WTC11 (cell line): ENCODE results near the gene SNTN. TPM values are rescaled to one million over a fixed set of nuclear protein-coding genes. Genes with fewer than 3 reads are reported as not detected.

Experiments used
- ATAC-seq: fragments of 200-7000 bp; cut with Tn5 transposase; 2 replicates; pipeline ENCODE4 v1.10.0; 2021; ENCODE audit warnings: mild to moderate bottlenecking, moderate library complexity
- CTCF ChIA-PET: fragments of 300-600 bp; sonication (Branson Sonifier 250); formaldehyde crosslinking; loops from one replicate; lab custom pipeline; 2021; ENCODE audit warnings: antibody characterized with exemption; lab: Charles Lee
- POLR2A ChIA-PET: fragments of 350-600 bp; sonication (Branson Sonifier 250); formaldehyde crosslinking; loops from one replicate; lab custom pipeline; 2021; ENCODE audit warnings: antibody characterized with exemption; lab: Charles Lee
- DNase-seq: peaks from one replicate; pipeline ENCODE4 v3.0.0; 2021; ENCODE audit warnings: low spot score
- H3K27ac Mint-ChIP-seq: 2 replicates; pipeline ENCODE4 v1.8.0; 2021; ENCODE audit warnings: mixed read lengths
- H3K27me3 Mint-ChIP-seq: 2 replicates; pipeline ENCODE4 v1.8.0; 2021; ENCODE audit warnings: low read depth, mild to moderate bottlenecking, moderate library complexity, mixed read lengths
- H3K36me3 Mint-ChIP-seq: 2 replicates; pipeline ENCODE4 v1.8.0; 2021; ENCODE audit warnings: mixed read lengths
- H3K4me1 Mint-ChIP-seq: 2 replicates; pipeline ENCODE4 v1.8.0; 2022; ENCODE audit warnings: mixed read lengths
- H3K4me3 Mint-ChIP-seq: 2 replicates; pipeline ENCODE4 v1.8.0; 2021; ENCODE audit warnings: mild to moderate bottlenecking, moderate library complexity, mixed read lengths
- H3K9me3 Mint-ChIP-seq: 2 replicates; pipeline ENCODE4 v1.8.0; 2021; ENCODE audit warnings: mixed read lengths
- E2F1 ChIP-seq: sonication (generic); formaldehyde crosslinking; IDR thresholded peaks from 2 replicates; pipeline ENCODE4 v1.8.0; 2022; ENCODE audit warnings: mild to moderate bottlenecking, missing genetic modification reagents
- ELF4 ChIP-seq: sonication (generic); formaldehyde crosslinking; IDR thresholded peaks from 2 replicates; pipeline ENCODE4 v1.8.1; 2022; ENCODE audit warnings: low read depth, mild to moderate bottlenecking, moderate library complexity, missing genetic modification reagents
- FOXK1 ChIP-seq: sonication (generic); formaldehyde crosslinking; IDR thresholded peaks from 2 replicates; pipeline ENCODE4 v1.8.0; 2022; ENCODE audit warnings: mild to moderate bottlenecking, moderate library complexity, missing genetic modification reagents
- FOXP4 ChIP-seq: sonication (generic); formaldehyde crosslinking; IDR thresholded peaks from 2 replicates; pipeline ENCODE4 v1.8.0; 2022; ENCODE audit warnings: mild to moderate bottlenecking, missing genetic modification reagents
- IRF2 ChIP-seq: sonication (generic); formaldehyde crosslinking; IDR thresholded peaks from 2 replicates; pipeline ENCODE4 v1.8.0; 2022; ENCODE audit warnings: low read depth, missing genetic modification reagents, borderline replicate concordance
- NFATC4 ChIP-seq: fragments of 250-450 bp; sonication (Bioruptor Pico); IDR thresholded peaks from 2 replicates; pipeline ENCODE4 v1.9.0; 2021; ENCODE audit warnings: mild to moderate bottlenecking
- NR3C1 ChIP-seq: sonication (generic); formaldehyde crosslinking; conservative IDR thresholded peaks from 2 replicates; pipeline ENCODE4 v1.8.1; 2023; ENCODE audit warnings: low read depth, mild to moderate bottlenecking, missing genetic modification reagents
- PRRX2 ChIP-seq: fragments of 250-450 bp; sonication (Bioruptor Pico); IDR thresholded peaks from 2 replicates; pipeline ENCODE4 v1.8.0; 2021; ENCODE audit warnings: mild to moderate bottlenecking
- SMAD4 ChIP-seq: sonication (generic); formaldehyde crosslinking; IDR thresholded peaks from 2 replicates; pipeline ENCODE4 v1.8.0; 2022; ENCODE audit warnings: mild to moderate bottlenecking, missing genetic modification reagents
- TP53 ChIP-seq: sonication (generic); formaldehyde crosslinking; IDR thresholded peaks from 2 replicates; pipeline ENCODE4 v1.8.1; 2023; ENCODE audit warnings: mild to moderate bottlenecking, missing genetic modification reagents
- ZBTB43 ChIP-seq: sonication (generic); formaldehyde crosslinking; IDR thresholded peaks from 2 replicates; pipeline ENCODE4 v1.8.1; 2023; ENCODE audit warnings: mild to moderate bottlenecking, missing genetic modification reagents
- total RNA-seq: library from RNA; stranded (reverse); gene quantifications from 3 replicates; pipeline ENCODE4 v1.2.3, GENCODE V29; 2021
- TF ChIP-seq, protein P1 (sequence below): sonication (generic); formaldehyde crosslinking; IDR thresholded peaks from 2 replicates; pipeline ENCODE4 v1.8.0; 2022; ENCODE audit warnings: mild to moderate bottlenecking, missing genetic modification reagents
- TF ChIP-seq, protein P2 (sequence below): sonication (generic); formaldehyde crosslinking; IDR thresholded peaks from 2 replicates; pipeline ENCODE4 v1.8.1; 2023; ENCODE audit warnings: mild to moderate bottlenecking, missing genetic modification reagents, moderate library complexity
- TF ChIP-seq, protein P3 (sequence below): fragments of 200-600 bp; IDR thresholded peaks from 2 replicates; pipeline ENCODE4 v1.8.0; 2022; ENCODE audit warnings: antibody characterized with exemption
- TF ChIP-seq, protein P4 (sequence below): sonication (generic); formaldehyde crosslinking; IDR thresholded peaks from 2 replicates; pipeline ENCODE4 v1.8.1; 2023; ENCODE audit warnings: mild to moderate bottlenecking, missing genetic modification reagents
- TF ChIP-seq, protein P5 (sequence below): sonication (generic); formaldehyde crosslinking; IDR thresholded peaks from 2 replicates; pipeline ENCODE4 v1.8.0; 2023; ENCODE audit warnings: mild to moderate bottlenecking, missing genetic modification reagents

SNTN gene
- total RNA-seq, 1 experiment from 2014 or later = not detected

DNA sequence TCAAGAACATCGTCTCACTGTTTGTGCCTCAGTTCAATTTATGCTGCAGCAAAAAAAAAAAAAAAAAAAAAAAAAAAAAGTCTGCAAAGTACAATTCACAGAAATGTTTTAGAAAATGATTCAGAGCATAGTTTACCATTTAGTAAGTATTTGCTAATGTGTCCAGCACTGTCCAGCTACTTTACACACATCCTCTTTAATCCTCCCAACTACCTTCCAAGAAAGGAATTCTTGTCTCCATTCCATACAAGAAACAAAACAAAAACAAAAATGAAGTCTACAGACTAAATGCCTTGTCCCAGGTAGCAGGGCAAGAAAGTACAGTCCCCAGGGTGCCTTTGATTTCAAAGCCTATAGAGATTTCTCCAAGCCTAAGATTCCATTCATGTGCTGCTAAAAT lies 38.9 kb upstream of the SNTN start:
- Mint-ChIP-seq H3K4me1 (peaks cover 23% of the 10 kb centered on the region), H3K9me3 (no peaks in the 10 kb centered on the region)

GRCh38 chr3:63617391-63617790 lies 35.1 kb upstream of the SNTN start:
- peaks cover 6% of the 10 kb centered on the region for H3K9me3 Mint-ChIP-seq
- H3K27me3 Mint-ChIP-seq = no peaks in the 10 kb centered on the region
- ATAC-seq (no peak; the same call in 1 of the 2 replicates), DNase-seq (no peak)
- peaks cover 24% of the 10 kb centered on the region for H3K4me1 Mint-ChIP-seq
- H3K27ac Mint-ChIP-seq = no peak overlapping the region
- TF ChIP-seq NR3C1 (CRISPR knock-in tag) (no peak), ELF4 (CRISPR knock-in tag) (no peak), NFATC4 (CRISPR knock-in tag) (no peak), FOXP4 (no peak)
- TF ChIP-seq, protein P1, sequence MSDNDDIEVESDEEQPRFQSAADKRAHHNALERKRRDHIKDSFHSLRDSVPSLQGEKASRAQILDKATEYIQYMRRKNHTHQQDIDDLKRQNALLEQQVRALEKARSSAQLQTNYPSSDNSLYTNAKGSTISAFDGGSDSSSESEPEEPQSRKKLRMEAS (CRISPR knock-in tag) = no peak
- TF ChIP-seq, protein P2, sequence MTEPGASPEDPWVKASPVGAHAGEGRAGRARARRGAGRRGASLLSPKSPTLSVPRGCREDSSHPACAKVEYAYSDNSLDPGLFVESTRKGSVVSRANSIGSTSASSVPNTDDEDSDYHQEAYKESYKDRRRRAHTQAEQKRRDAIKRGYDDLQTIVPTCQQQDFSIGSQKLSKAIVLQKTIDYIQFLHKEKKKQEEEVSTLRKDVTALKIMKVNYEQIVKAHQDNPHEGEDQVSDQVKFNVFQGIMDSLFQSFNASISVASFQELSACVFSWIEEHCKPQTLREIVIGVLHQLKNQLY (CRISPR knock-in tag) = no peak
- TF ChIP-seq, protein P3, sequence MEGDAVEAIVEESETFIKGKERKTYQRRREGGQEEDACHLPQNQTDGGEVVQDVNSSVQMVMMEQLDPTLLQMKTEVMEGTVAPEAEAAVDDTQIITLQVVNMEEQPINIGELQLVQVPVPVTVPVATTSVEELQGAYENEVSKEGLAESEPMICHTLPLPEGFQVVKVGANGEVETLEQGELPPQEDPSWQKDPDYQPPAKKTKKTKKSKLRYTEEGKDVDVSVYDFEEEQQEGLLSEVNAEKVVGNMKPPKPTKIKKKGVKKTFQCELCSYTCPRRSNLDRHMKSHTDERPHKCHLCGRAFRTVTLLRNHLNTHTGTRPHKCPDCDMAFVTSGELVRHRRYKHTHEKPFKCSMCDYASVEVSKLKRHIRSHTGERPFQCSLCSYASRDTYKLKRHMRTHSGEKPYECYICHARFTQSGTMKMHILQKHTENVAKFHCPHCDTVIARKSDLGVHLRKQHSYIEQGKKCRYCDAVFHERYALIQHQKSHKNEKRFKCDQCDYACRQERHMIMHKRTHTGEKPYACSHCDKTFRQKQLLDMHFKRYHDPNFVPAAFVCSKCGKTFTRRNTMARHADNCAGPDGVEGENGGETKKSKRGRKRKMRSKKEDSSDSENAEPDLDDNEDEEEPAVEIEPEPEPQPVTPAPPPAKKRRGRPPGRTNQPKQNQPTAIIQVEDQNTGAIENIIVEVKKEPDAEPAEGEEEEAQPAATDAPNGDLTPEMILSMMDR = no peak
- POLR2A ChIA-PET = interaction anchor here (0.5 kb wide), 1 partner anchor 365 kb away, joined by 4 read pairs; no protein-coding TSS in a partner anchor
- no peaks in the 10 kb centered on the region for H3K36me3 Mint-ChIP-seq
- CTCF ChIA-PET = interaction anchor here (0.5 kb wide), 1 partner anchor 273 kb away, joined by 3 read pairs; no protein-coding TSS in a partner anchor
- H3K4me3 Mint-ChIP-seq = no peak overlapping the region

More for the DNA sequence above, 38.9 kb upstream of the SNTN start:
- Mint-ChIP-seq H3K4me3 (no peak overlapping the region), H3K36me3 (no peaks in the 10 kb centered on the region), H3K27ac (no peak overlapping the region), H3K27me3 (no peaks in the 10 kb centered on the region)
- CTCF ChIA-PET = interaction anchor here (0.7 kb wide), 1 partner anchor 38 kb away, joined by 3 read pairs; no protein-coding TSS in a partner anchor
- POLR2A ChIA-PET = no interaction called here
- DNase-seq = no peak
- no peak for ATAC-seq
- TF ChIP-seq ZBTB43 = no peak
- TF ChIP-seq PRRX2 (CRISPR knock-in tag) = no peak
- no peak for TF ChIP-seq IRF2 (CRISPR knock-in tag)
- TF ChIP-seq, protein P4, sequence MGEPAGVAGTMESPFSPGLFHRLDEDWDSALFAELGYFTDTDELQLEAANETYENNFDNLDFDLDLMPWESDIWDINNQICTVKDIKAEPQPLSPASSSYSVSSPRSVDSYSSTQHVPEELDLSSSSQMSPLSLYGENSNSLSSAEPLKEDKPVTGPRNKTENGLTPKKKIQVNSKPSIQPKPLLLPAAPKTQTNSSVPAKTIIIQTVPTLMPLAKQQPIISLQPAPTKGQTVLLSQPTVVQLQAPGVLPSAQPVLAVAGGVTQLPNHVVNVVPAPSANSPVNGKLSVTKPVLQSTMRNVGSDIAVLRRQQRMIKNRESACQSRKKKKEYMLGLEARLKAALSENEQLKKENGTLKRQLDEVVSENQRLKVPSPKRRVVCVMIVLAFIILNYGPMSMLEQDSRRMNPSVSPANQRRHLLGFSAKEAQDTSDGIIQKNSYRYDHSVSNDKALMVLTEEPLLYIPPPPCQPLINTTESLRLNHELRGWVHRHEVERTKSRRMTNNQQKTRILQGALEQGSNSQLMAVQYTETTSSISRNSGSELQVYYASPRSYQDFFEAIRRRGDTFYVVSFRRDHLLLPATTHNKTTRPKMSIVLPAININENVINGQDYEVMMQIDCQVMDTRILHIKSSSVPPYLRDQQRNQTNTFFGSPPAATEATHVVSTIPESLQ (CRISPR knock-in tag) = no peak
- no peak for TF ChIP-seq E2F1 (CRISPR knock-in tag)
- TF ChIP-seq TP53 (CRISPR knock-in tag) = no peak
- TF ChIP-seq, protein P5, sequence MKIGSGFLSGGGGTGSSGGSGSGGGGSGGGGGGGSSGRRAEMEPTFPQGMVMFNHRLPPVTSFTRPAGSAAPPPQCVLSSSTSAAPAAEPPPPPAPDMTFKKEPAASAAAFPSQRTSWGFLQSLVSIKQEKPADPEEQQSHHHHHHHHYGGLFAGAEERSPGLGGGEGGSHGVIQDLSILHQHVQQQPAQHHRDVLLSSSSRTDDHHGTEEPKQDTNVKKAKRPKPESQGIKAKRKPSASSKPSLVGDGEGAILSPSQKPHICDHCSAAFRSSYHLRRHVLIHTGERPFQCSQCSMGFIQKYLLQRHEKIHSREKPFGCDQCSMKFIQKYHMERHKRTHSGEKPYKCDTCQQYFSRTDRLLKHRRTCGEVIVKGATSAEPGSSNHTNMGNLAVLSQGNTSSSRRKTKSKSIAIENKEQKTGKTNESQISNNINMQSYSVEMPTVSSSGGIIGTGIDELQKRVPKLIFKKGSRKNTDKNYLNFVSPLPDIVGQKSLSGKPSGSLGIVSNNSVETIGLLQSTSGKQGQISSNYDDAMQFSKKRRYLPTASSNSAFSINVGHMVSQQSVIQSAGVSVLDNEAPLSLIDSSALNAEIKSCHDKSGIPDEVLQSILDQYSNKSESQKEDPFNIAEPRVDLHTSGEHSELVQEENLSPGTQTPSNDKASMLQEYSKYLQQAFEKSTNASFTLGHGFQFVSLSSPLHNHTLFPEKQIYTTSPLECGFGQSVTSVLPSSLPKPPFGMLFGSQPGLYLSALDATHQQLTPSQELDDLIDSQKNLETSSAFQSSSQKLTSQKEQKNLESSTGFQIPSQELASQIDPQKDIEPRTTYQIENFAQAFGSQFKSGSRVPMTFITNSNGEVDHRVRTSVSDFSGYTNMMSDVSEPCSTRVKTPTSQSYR (CRISPR knock-in tag) = no peak
- no peak for TF ChIP-seq ELF4 (CRISPR knock-in tag)
- TF ChIP-seq SMAD4 = no peak
- TF ChIP-seq FOXK1 (CRISPR knock-in tag) = no peak
